ENCODE results near the gene ETV3L. TPM values are rescaled to one million over a fixed set of nuclear protein-coding genes. Genes with fewer than 3 reads are reported as not detected.

The ETV3L gene
- total RNA-seq, 4 donors from 2014 or later: not detected

DNA sequence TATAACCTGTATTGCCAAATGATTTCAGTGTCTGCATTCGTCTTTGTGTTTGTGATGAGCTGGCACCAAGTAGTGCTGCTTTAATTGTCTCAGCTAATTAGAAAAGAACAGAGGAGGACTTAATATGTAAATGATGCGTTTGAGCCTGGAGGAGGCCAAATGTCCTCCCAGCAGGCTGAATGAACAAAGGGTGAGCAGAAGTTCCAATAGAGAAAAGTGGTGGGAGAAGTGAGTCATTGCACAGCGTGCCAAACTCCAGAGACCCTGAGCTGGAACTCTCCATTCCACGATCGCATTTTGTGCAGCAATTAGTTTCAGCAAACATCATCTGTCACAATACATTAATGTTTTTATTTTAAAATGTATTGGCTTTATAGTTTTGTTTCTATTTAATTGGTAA, 17.9 kb downstream of the ETV3L start:
- no peak overlapping the region for H3K4me3 ChIP-seq
- no peak for ATAC-seq
- H3K4me1 ChIP-seq: no peaks in the 10 kb centered on the region
- H3K9me3 ChIP-seq: no peaks in the 10 kb centered on the region
- no peaks in the 10 kb centered on the region for H3K27me3 ChIP-seq
- TF ChIP-seq, protein P1, sequence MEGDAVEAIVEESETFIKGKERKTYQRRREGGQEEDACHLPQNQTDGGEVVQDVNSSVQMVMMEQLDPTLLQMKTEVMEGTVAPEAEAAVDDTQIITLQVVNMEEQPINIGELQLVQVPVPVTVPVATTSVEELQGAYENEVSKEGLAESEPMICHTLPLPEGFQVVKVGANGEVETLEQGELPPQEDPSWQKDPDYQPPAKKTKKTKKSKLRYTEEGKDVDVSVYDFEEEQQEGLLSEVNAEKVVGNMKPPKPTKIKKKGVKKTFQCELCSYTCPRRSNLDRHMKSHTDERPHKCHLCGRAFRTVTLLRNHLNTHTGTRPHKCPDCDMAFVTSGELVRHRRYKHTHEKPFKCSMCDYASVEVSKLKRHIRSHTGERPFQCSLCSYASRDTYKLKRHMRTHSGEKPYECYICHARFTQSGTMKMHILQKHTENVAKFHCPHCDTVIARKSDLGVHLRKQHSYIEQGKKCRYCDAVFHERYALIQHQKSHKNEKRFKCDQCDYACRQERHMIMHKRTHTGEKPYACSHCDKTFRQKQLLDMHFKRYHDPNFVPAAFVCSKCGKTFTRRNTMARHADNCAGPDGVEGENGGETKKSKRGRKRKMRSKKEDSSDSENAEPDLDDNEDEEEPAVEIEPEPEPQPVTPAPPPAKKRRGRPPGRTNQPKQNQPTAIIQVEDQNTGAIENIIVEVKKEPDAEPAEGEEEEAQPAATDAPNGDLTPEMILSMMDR (IDR thresholded peaks at IDR 0.05 in 4 of 5, conservative IDR thresholded peaks at IDR 0.05 in 1 of 5): no peak
- TF ChIP-seq POLR2A (IDR thresholded peaks at IDR 0.05): no peak
- in situ Hi-C loops (cut with MboI; ENCODE audit: low sequenced_read_pairs in 4 of 4) (no loop called here), intact Hi-C loops (cut with DNase I; ENCODE audit: low total_unique reads) (no loop called here)
- no peak overlapping the region for H3K27ac ChIP-seq
- DNase-seq: no peak
- H3K36me3 ChIP-seq: no peaks in the 10 kb centered on the region

DNA sequence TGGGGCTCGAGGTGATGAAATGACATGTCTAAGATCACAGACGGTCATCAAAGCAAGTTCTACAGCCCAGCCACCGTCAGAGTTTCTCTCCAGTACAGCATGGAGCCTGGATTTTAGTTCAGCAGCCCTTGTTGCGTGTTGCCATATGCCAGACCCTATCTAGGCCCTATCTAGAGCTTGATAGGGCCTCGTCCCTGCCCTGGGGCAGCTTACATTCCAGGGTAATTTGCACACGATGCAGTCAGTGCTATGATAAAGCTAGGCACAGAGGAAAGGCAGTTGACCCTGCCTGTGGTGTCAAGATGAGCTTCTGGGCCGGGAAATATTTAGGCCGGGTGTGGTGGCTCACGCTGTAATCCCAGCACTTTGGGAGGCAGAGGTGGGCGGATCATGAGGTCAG, 18.9 kb downstream of the ETV3L start:
- in situ Hi-C loops (cut with MboI; ENCODE audit: low sequenced_read_pairs in 4 of 4): no loop called here
- intact Hi-C loops (cut with DNase I; ENCODE audit: low total_unique reads): no loop called here
- no peak overlapping the region for H3K27ac ChIP-seq

DNA sequence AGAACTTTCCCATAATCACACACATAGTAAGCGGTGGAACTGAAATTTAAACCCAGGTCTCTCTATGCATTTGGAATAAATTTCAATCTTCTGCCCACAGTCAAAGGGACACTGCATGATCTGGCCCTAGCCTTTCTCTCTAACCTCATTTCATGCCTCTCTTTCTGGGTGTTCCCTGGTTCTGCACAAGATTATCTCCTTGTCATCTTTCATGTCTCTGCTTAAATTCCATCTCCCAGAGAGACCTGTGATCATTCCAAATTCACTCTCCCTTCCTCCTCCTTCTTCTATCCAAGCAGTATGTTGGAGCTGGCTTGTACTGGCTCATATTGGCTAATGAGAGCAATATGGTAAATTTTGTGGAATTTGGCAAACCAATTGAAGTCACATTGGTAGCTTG, 22.2 kb downstream of the ETV3L start:
- H3K27me3 ChIP-seq: no peaks in the 10 kb centered on the region
- in situ Hi-C loops (cut with MboI; ENCODE audit: low sequenced_read_pairs in 4 of 4): no loop called here

More for the DNA sequence above, 18.9 kb downstream of the ETV3L start:
- no peaks in the 10 kb centered on the region for H3K27me3 ChIP-seq
- no peak overlapping the region for H3K4me3 ChIP-seq
- no peaks in the 10 kb centered on the region for H3K9me3 ChIP-seq
- no peaks in the 10 kb centered on the region for H3K4me1 ChIP-seq
- DNase-seq (no peak), ATAC-seq (no peak)
- TF ChIP-seq POLR2A (IDR thresholded peaks at IDR 0.05): no peak
- TF ChIP-seq, protein P1 (IDR thresholded peaks at IDR 0.05 in 4 of 5, conservative IDR thresholded peaks at IDR 0.05 in 1 of 5): no peak
- H3K36me3 ChIP-seq: no peaks in the 10 kb centered on the region

DNA sequence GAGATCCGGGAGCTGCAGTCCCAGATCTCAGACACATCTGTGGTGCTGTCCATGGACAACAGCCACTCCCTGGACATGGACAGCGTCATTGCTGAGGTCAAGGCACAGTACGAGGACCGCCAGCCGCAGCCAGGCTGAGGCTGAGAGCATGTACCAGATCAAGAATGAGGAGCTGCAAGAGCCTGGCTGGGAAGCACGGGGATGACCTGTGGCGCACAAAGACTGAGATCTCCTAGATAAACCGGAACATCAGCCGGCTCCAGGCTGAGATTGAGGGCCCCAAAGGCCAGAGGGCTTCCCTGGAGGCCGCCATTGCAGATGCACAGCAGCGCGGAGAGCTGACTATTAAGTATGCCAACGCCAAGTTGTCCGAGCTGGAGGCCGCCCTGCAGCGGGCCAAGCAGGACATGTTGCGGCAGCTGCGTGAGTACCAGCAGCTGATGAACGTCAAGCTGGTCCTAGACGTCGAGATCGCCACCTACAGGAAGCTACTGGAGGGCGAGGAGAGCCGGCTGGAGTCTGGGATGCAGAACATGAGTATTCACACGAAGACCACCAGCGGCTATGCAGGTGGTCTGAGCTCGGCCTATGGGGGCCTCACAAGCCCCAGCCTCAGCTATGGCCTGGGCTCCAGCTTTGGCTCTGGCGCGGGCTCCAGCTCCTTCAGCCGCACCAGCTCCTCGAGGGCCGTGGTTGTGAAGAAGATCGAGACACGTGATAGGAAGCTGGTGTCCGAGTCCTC, 25.5 kb downstream of the ETV3L start:
- peaks cover 0 to 3% (median 0%) of the 10 kb centered on the region in 3 donors for H3K27me3 ChIP-seq
- H3K36me3 ChIP-seq: no peaks in the 10 kb centered on the region
- TF ChIP-seq POLR2A (IDR thresholded peaks at IDR 0.05): no peak
- TF ChIP-seq, protein P1 (IDR thresholded peaks at IDR 0.05 in 4 of 5, conservative IDR thresholded peaks at IDR 0.05 in 1 of 5): peak; percentile 46 to 83 (median 55)
- ATAC-seq: peak; percentile 80 to 82
- H3K4me3 ChIP-seq: peak overlapping the region in 3 of 4 donors; percentile 12 to 43 (median 33)
- peak; percentile 60 to 69 for DNase-seq
- H3K4me1 ChIP-seq: peaks cover 2 to 3% of the 10 kb centered on the region in 2 donors
- in situ Hi-C loops (cut with MboI; ENCODE audit: low sequenced_read_pairs in 4 of 4): no loop called here
- H3K27ac ChIP-seq: no peak overlapping the region
- no peaks in the 10 kb centered on the region for H3K9me3 ChIP-seq
- intact Hi-C loops (cut with DNase I; ENCODE audit: low total_unique reads): loop anchor here (2.0 to 10.0 kb wide), 4 partner anchors 29 to 159 kb away; partner anchors contain the start of gene ARHGEF11

More for the DNA sequence above, 22.2 kb downstream of the ETV3L start:
- Histone ChIP-seq H3K36me3 (no peaks in the 10 kb centered on the region), H3K4me1 (peaks cover 2 to 3% of the 10 kb centered on the region in 2 donors), H3K4me3 (no peak overlapping the region), H3K9me3 (no peaks in the 10 kb centered on the region), H3K27ac (no peak overlapping the region)
- TF ChIP-seq POLR2A (IDR thresholded peaks at IDR 0.05): no peak
- TF ChIP-seq, protein P1 (IDR thresholded peaks at IDR 0.05 in 4 of 5, conservative IDR thresholded peaks at IDR 0.05 in 1 of 5): no peak
- no peak for DNase-seq
- intact Hi-C loops (cut with DNase I; ENCODE audit: low total_unique reads): loop anchor here (10.0 kb wide), 3 partner anchors 73 to 163 kb away; no protein-coding TSS in a partner anchor
- ATAC-seq: no peak

Measured in gastrocnemius medialis (tissue), 4 donors.